ENCODE data around the gene CCDC157.

The CCDC157 gene

DNA sequence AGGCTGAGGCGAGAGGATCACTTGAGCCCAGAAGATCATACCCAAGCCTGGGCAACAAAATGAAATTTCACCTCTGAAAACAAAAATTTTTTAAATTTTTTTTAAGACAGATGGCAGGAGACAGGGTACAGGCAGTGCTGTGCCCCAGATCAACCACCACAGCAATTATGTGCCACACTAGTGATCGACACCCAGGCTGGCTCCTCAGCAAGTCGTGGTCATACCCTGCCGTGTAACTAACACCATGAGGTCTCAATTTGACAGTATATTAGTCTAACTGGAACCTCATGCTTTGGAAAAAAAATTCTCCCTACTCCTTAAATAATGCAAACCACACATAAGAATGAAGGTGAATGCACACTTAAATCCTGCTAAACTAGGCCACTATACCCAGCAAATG lies 8.4 kb upstream of the CCDC157 start:
- DNase-seq (ENCODE audit: low read depth) = no peak
- no peak overlapping the region for H3K4me3 ChIP-seq (ENCODE audit: low read depth, low read length)

DNA sequence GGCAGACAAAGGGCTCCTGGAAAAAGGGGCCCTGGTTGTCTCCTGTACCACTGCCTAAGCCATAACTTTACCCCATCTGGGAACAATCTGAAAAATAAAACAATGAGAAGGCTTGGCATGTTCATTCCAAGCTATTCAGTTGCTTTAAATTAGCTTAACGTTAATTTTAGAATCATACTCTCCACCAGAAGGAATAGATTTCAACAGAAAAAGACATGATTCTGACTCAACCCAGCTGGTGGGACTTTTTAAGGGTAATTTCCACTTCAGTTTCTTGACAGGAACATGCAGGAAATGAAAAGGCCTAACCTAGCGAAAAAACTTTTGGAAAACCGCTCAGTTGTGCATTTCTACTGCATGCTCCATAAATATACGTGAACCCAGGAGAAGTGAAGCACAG lies 8.0 kb upstream of the CCDC157 start:
- H3K4me3 ChIP-seq (ENCODE audit: low read depth, low read length) = no peak overlapping the region
- no peak for DNase-seq (ENCODE audit: low read depth)

DNA sequence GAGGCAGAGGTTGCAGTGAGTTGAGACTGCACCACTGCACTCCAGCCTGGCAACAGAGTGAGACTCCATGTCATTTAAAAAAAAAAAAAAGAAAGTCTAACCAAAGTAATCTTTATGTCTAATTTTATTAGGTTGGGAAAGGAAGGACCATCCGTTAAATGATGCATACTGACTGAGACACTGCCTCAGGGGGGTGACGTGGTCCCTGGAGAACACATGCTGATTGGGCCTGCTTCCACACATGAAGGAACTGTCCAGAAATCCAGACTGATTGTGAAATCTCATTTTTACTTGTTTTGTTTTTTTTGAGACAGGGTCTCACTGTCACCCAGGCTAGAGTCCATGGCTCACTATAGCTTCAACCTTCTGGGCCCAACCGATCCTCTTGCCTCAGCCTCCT lies 5.6 kb upstream of the CCDC157 start:
- DNase-seq (ENCODE audit: low read depth) = no peak
- no peak overlapping the region for H3K4me3 ChIP-seq (ENCODE audit: low read depth, low read length)

DNA sequence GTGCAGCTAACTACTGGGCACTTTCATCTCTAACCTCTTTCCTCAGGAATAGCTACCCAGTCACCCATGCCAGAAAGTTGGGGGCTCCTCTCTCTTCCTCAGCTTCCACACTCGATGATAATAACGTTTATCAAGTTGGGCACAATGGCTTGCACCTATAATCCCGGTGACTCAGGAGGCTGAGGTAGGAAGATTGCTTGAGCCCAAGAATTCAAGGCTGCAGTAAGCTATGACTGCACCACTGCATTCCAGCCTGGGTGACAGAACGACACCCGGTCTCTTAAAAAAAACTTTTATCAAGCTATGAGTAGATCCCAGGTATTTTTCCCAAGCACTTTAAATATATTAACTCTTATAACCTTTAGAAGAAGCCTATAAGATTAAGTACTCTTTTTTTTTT lies 2.2 kb upstream of the CCDC157 start:
- H3K4me3 ChIP-seq (ENCODE audit: low read depth, low read length) = no peak overlapping the region
- no peak for DNase-seq (ENCODE audit: low read depth)

DNA sequence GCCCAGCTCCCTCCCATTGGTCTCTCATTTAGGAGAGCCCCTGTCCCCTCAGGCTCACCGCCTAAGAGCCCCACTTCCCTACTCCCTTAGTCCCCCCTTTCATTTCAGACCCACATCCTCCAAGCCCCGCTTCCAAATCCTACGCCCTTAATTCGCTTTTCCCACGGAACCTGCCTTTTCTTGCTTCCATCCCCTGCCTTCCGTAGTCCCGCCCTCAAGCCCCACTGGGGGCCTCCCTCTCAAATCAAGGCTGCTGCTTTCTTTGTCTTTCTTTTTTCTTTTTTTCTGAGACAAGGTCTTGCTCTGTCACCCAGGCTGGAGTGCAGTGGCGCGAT lies 396 bp downstream of the CCDC157 start:
- H3K4me3 ChIP-seq (ENCODE audit: low read depth, low read length) = peak overlapping the region; percentile 93
- DNase-seq (ENCODE audit: low read depth) = no peak

DNA sequence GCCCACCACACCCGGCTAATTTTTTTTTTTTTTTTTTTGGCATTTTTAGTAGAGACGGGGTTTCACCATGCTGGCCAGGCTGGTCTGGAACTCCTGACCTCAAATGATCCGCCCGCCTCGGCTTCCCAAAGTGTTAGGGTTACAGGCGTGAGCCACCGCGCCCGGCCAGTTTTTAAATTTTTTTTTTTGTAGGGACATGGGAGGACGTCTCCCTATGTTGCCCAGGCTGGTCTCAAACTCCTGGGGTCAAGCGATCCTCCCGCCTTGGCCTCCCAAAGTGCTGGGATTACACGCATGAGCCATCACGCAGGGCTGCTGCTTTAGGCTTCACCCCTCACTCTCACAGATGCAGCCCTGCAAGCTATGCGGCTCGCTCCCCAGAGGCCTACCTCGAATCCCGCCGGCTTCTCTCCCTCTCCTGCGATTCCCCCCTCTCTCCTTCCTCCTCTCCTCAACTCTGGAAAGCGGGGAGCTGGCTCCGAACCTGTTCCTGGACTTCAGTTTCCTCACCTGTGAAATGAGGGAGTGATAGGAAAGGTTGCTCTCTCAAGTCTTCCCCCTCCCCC lies 926 bp downstream of the CCDC157 start:
- peak overlapping the region; percentile 93 for H3K4me3 ChIP-seq (ENCODE audit: low read depth, low read length)
- no peak for DNase-seq (ENCODE audit: low read depth)

DNA sequence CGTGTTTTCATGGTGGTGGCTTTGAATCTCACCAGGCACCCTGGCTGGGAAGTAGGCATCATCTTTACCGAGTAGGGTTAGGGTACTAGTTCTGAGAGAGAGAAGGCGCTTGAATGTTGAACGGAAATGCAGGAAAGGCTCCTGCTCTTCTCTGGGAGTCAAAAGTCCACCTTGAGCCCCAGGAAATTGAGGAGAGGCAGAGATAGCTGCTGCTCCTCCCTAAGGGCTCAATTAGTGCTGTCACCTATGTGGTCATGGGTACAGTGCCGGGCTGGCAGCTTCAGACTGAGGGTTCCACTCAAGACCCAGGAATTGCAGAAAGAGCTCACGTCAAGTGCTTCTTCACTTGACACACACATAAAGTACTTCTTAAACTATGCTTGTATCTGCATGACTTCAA lies 1.7 kb downstream of the CCDC157 start:
- DNase-seq (ENCODE audit: low read depth) = no peak
- H3K4me3 ChIP-seq (ENCODE audit: low read depth, low read length) = no peak overlapping the region

DNA sequence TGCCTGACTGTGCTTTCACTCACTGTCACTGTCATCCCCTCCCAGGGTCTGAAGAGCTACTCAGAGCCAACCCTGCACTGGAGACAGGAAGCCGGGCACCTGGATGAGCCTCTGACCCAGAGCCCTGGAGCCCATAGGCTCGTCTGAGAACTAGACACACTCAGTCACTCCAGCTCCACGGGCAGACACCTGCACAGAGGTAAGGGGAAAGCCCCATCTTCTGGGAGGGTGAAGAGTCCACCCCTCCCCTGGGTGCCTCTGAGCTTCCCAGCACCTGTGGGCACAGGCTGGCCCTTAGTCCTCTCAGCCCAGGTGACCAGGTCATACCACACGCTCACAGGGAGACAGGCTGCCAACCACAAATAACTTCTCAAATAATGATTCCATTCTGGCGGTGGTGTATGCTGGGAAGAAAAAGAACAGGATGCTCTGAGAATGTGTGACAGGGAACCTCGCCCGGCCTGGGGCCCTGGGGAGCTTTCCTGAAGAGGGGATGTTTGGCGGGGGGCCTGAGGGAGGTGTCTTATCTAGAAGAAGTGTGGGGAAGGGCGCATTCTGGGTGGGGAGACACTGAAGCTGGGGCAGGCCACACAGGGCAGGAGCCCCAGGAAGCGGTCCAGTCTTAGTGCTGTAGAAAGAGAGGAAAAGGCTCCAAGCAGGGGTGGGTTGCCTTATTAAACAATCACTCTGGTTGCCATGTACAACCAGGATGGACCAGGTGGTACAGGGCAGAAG lies 5.3 kb downstream of the CCDC157 start:
- no peak for DNase-seq (ENCODE audit: low read depth)
- H3K4me3 ChIP-seq (ENCODE audit: low read depth, low read length) = no peak overlapping the region

DNA sequence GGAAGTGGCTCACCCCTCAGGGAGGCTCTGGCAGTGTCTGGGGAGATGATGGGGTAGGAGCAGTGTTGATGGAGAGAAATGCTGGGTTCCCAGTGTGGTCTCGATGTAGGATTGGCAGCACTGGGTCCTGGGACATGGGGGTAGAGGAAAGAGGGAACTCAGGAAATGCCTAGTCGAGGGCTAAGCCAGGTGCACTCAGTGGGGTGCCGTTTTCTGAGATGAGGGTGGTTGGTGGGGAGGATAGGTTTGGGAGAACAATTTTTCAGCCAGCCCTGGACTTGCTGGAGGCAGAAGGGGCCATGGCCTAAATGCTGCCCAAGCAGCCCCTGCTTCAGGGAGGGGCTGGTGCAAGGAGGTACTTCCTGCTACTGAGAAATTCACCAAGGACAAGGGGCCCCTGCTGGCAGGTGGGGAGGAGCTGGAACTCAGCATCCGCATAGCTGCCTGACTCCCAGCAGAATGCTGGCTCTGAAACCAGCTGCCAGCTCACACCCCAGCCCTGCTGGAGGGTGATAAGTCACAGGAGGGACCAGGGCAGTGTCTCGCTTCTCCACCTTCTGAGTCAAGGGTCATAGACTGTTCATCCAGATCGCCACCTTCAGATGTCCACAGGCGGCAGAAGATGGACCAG lies 6.0 kb downstream of the CCDC157 start:
- DNase-seq (ENCODE audit: low read depth) = no peak
- no peak overlapping the region for H3K4me3 ChIP-seq (ENCODE audit: low read depth, low read length)

DNA sequence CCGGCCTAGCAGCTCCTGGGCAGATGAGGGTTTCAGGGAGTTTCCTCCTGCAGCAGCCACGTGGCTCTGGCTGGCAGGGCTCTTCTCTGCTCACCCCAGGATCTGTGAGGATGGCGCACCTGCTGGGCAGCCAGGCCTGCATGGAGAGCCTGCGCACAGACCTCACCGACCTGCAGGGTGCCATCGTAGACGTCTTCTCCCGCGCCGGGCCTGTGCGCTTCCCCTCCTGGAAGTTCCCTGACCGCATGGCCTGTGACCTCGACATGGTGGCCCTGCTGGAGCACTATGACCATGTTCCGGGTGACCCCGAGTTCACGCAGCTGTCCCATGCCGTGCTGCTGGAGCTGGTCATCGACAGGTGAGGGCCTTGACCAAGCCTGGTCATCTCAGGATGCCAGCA lies 9.1 kb downstream of the CCDC157 start:
- no peak overlapping the region for H3K4me3 ChIP-seq (ENCODE audit: low read depth, low read length)
- no peak for DNase-seq (ENCODE audit: low read depth)

DNA sequence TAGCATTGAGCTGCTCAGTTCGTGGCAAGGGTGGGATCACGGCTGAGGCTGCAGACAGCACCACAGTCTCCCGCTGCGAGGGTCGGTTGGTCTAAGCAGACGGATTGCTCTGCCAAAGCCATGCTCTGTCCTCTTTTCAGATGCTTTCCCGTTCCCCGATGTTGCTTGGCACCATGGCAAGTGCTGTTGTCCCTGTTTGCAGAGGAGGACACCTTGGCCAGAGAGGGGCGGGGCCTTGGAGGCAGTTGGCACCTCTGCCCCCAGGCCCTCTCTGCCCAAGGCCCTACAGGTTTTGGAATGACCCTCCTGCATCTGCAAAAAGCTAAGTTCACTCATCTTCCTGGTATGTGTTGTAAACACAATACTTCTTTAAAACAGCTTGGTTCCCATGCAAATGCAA lies 11.6 kb downstream of the CCDC157 start:
- DNase-seq (ENCODE audit: low read depth) = no peak
- no peak overlapping the region for H3K4me3 ChIP-seq (ENCODE audit: low read depth, low read length)

DNA sequence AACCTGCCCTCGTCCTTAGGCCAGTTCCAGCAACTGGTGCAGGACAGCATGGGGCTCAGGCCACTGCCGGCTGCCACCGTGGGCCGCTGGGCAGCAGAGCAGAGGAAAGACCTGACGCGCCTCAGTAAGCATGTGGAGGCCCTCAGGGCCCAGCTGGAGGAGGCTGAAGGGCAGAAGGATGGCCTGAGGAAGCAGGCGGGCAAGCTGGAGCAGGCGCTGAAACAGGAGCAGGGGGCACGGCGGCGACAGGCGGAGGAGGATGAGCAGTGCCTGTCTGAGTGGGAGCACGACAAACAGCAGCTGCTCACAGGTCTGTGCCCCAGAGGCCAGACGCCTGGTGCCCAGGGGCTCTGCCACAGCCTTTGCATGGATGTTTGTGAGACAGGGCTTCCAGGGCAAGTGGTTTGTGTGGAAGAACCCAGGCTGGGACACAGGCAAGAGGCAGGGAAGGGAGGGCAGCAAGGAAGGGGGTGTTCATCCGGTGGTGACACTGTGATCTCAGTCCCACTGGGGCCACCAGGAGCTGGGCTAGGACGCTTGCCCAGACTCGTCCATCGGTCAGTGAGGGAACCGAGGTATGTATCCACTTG lies 13.9 kb downstream of the CCDC157 start:
- no peak for DNase-seq (ENCODE audit: low read depth)
- H3K4me3 ChIP-seq (ENCODE audit: low read depth, low read length) = no peak overlapping the region

DNA sequence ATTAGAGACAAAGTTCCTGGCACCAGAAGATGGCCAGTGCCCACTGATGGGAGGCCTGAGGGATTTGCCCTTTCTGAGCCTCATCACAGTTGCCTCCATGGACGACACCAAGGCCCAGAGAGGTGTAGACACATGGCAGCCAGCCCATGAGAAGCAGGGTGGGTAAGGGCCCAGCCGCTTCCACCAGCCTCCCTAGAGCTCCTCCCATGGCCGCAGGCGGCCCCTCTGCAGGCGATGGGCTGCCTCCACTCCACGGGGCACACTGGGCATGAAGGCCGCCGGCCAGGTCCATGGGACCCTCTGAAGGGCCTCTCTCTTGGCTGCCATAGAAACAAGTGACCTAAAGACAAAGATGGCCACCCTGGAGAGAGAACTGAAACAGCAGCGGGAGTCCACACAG lies 14.5 kb downstream of the CCDC157 start:
- no peak overlapping the region for H3K4me3 ChIP-seq (ENCODE audit: low read depth, low read length)
- no peak for DNase-seq (ENCODE audit: low read depth)

DNA sequence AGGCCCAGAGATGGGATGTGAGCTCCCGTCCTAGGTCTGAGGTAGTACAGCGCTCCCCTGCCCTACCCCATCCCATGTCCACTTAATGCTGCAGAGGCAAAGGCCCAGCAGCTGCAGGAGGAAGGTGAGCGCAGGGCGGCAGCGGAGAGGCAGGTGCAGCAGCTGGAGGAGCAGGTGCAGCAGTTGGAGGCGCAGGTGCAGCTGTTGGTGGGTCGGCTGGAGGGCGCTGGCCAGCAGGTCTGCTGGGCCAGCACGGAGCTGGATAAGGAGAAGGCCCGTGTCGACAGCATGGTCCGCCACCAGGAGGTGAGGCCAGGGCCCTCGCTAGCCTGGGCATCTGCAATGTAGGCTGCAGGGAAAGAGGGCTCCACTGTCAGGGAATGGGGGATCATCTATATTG lies 15.2 kb downstream of the CCDC157 start:
- no peak for DNase-seq (ENCODE audit: low read depth)
- H3K4me3 ChIP-seq (ENCODE audit: low read depth, low read length) = no peak overlapping the region

DNA sequence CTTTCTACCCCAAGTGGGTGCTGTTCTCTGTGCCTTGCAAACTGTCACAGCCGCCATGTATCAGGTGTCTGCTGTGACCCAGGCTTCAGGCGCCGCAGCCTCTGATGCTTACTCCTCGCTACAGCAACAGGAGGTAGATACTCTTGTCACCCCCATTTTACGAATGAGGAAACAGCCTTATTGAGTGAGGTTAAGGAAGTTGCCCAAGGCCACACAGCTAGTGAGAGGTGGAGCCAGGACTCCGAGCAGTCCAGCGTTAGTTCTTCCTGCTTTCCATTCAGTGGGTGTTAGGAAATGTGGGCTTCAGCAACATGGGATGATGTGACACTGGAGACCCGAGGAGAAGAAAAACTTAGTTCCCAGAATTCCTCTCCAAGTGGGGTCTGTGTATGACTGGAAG lies 16.1 kb downstream of the CCDC157 start:
- DNase-seq (ENCODE audit: low read depth) = no peak

DNA sequence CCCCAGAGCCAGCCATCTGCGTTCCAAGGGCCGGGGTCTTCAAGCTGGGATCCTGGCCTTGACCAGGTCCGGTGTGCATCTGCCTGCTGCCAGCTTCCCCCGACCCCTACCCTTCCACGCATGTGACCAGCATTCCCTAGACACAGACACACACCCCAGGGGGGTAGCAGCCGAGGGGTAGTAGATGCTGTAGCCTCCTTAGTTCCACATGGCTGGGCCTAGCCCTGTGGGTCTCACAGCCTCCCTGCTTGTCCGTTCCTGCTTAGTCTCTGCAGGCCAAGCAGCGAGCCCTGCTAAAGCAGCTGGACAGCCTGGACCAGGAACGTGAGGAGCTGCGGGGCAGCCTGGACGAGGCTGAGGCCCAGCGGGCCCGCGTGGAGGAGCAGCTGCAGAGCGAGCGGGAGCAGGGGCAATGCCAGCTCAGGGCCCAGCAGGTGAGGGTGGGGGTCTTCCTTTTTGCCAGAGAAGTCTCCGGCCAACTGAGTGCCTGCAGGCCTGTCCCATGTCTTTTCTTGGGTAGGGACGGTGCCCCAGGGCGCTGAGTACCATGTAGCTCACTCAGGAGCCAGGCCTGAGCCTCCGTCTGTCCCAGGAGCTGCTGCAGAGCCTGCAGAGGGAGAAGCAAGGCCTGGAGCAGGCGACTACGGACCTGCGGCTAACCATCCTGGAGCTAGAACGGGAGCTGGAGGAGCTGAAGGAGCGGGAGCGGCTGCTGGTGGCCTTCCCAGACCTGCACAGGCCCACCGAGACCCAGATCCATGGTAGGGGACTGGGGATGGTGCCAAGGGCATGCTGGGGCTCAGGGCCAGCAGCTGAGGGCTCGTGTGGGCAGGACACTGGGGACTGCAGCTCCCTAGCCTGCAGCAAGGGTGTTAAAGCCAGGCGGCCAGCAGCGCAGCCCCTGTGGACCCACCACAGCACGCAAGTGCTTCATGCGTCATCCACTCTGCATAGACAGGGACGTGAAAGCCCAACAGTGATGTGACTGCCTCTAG lies 16.8 kb downstream of the CCDC157 start:
- no peak overlapping the region for H3K4me3 ChIP-seq (ENCODE audit: low read depth, low read length)
- no peak for DNase-seq (ENCODE audit: low read depth)

More for the DNA sequence above, 16.1 kb downstream of the CCDC157 start:
- no peak overlapping the region for H3K4me3 ChIP-seq (ENCODE audit: low read depth, low read length)

DNA sequence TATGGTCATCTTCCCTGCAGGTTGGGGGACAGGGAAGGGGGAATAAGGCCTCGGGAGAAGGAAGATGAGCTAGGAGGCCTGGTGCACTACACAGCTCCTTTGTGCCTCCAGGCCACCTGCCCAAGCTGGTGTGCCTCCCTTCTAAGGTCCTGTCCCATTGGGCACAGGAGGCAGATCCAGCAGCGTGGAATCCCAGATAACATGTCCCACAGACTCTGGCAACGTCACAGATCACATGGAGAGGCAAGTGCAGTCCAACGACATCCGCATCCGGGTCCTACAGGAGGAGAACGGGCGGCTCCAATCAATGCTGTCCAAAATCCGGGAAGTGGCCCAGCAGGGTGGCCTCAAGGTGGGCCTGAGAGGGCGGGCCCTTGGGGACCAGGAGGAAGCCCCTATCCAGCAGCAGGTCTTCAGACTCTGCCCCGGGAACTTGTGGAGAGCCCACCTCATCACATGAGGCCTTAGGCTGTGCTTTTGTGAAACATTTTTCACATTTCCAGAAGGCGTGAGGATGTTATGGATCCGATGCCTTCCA lies 18.6 kb downstream of the CCDC157 start:
- no peak for DNase-seq (ENCODE audit: low read depth)
- no peak overlapping the region for H3K4me3 ChIP-seq (ENCODE audit: low read depth, low read length)

DNA sequence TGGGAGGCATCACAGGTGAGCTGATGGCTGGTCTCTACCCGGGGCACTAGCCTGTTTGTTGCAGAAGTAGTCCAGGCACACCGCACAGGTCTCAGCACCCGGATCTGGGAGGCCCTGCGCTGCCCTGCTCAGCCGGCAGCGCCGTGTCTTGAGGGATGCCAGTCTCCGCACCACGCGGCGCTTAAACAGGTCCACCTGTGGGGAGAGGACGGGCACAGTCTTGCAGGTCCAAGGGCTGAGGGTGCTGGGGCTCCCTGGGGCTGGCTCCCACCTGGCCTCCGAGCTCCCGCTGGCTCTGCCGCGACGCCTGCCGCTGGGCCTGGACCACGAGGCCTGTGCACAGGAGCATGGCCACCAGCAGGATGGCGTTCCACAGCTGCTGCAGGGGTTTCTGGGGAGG lies 23.2 kb downstream of the CCDC157 start:
- DNase-seq (ENCODE audit: low read depth) = no peak
- H3K4me3 ChIP-seq (ENCODE audit: low read depth, low read length) = no peak overlapping the region

DNA sequence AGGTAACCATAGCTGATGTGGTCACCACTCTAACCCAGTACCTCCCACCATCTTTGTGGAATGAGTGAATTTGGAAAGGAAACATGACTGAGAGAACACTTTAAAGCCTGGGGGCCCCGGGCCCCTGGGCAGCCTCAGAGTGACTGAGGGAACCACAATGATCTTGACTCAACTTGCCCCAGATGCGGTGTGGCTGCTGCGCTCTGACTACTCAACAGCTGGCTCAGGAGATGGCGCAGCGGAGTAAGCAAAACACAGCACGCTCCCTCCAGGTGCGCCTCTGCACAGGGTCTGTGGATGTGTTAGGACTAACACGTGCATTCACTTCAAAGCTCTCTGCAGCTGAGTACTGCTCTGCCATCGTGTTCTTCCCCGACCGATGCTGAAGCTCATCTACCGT lies 24.5 kb downstream of the CCDC157 start:
- no peak overlapping the region for H3K4me3 ChIP-seq (ENCODE audit: low read depth, low read length)

More for the DNA sequence above, 24.5 kb downstream of the CCDC157 start:
- no peak for DNase-seq (ENCODE audit: low read depth)
